GM19043 (cell line): Measurements from ENCODE around the gene SLC19A1.
"Not testable (repeated sequence)": the region's sequence is repeated elsewhere in the genome, so short reads cannot be mapped to it uniquely, and the experiment has no call there.

Experiments used
- ATAC-seq: cut with Tn5 transposase; IDR thresholded peaks from one replicate; pipeline ENCODE4 v1.9.1; 2021; ENCODE audit warnings: low read depth; ENCODE audit not compliant: unreplicated experiment

SLC19A1 gene

GRCh38 chr21:45508607-45509565 lies 33.4 kb downstream of the SLC19A1 start:
- ATAC-seq = no peak

- no peak for ATAC-seq
Measured at GRCh38 chr21:45507888-45508508, 34.2 kb downstream of the SLC19A1 start.

- ATAC-seq = no peak
Measured at GRCh38 chr21:45507523-45507875, 34.7 kb downstream of the SLC19A1 start.

GRCh38 chr21:45506836-45507522 lies 35.3 kb downstream of the SLC19A1 start:
- ATAC-seq = no peak

GRCh38 chr21:45506241-45506817 lies 35.9 kb downstream of the SLC19A1 start:
- ATAC-seq = no peak

- no peak for ATAC-seq
Measured at GRCh38 chr21:45505416-45506021, 36.7 kb downstream of the SLC19A1 start.

GRCh38 chr21:45504516-45505415 lies 37.5 kb downstream of the SLC19A1 start:
- no peak for ATAC-seq

GRCh38 chr21:45504021-45504515 lies 38.2 kb downstream of the SLC19A1 start:
- ATAC-seq = no peak

GRCh38 chr21:45503226-45503625 lies 39.0 kb downstream of the SLC19A1 start:
- not testable (repeated sequence) for ATAC-seq

GRCh38 chr21:45502600-45502999 lies 39.6 kb downstream of the SLC19A1 start:
- ATAC-seq = no peak

GRCh38 chr21:45502006-45502345 lies 40.3 kb downstream of the SLC19A1 start:
- no peak for ATAC-seq

GRCh38 chr21:45501081-45502005 lies 40.9 kb downstream of the SLC19A1 start:
- ATAC-seq = not testable (repeated sequence)

- no peak for ATAC-seq
Measured at GRCh38 chr21:45499970-45500577, 42.2 kb downstream of the SLC19A1 start.

GRCh38 chr21:45499201-45499750 lies 43.0 kb downstream of the SLC19A1 start:
- no peak for ATAC-seq

- ATAC-seq = no peak
Measured at GRCh38 chr21:45498646-45499000, 43.6 kb downstream of the SLC19A1 start.

GRCh38 chr21:45497846-45498645 lies 44.2 kb downstream of the SLC19A1 start:
- ATAC-seq = no peak
